IMR-90 (cell line): ENCODE measurements around the gene HELZ. TPM values are rescaled to one million over a fixed set of nuclear protein-coding genes. Genes with fewer than 3 reads are reported as not detected.

Experiments
- ATAC-seq: fragments of 200-7000 bp; cut with Tn5 transposase; 2 replicates; pipeline ENCODE4 v1.9.1; 2020; ENCODE audit warnings: low read depth, mild to moderate bottlenecking, moderate library complexity
- BruUV-seq: library from RNA; stranded (reverse); fragments of 400-500 nt; replicated peaks from 2 replicates; lab custom pipeline; 2021; lab: Mats Ljungman, UMichigan
- CTCF ChIA-PET: fragments of 300-600 bp; formaldehyde crosslinking; extraction: SDS; loops from one replicate; lab custom pipeline; 2021; ENCODE audit warnings: antibody characterized with exemption; lab: Yijun Ruan, JAX
- POLR2A ChIA-PET: fragments of 300-600 bp; sonication (Branson Sonifier 250); formaldehyde crosslinking; loops from one replicate; lab custom pipeline; 2022; ENCODE audit warnings: antibody characterized with exemption; ENCODE audit not compliant: unreplicated experiment; lab: Charles Lee
- DNase-seq: peaks from one replicate; pipeline ENCODE4 v3.0.0; 2013
- H2AFZ ChIP-seq: replicated peaks from 2 replicates; pipeline ENCODE3; 2013; ENCODE audit warnings: low read length, mild to moderate bottlenecking; ENCODE audit not compliant: poor library complexity
- H2AK5ac ChIP-seq: 2 replicates; pipeline ENCODE4 v1.6.1; 2013; ENCODE audit warnings: low read depth, low read length, inconsistent platforms
- H2AK9ac ChIP-seq: replicated peaks from 2 replicates; pipeline ENCODE3; 2013; ENCODE audit warnings: mild to moderate bottlenecking, low read depth, low read length, moderate library complexity; ENCODE audit not compliant: poor library complexity
- H2BK120ac ChIP-seq: 2 replicates; pipeline ENCODE4 v1.6.1; 2013; ENCODE audit warnings: low read depth, low read length, inconsistent platforms
- H2BK15ac ChIP-seq: 3 replicates; pipeline ENCODE4 v1.6.1; 2013; ENCODE audit warnings: low read depth, low read length, inconsistent platforms
- H2BK20ac ChIP-seq: 2 replicates; pipeline ENCODE4 v1.6.1; 2013; ENCODE audit warnings: low read depth, mild to moderate bottlenecking, inconsistent platforms, low read length, moderate library complexity
- H2BK5ac ChIP-seq: 2 replicates; pipeline ENCODE4 v1.6.1; 2013; ENCODE audit warnings: mild to moderate bottlenecking, low read depth, low read length, inconsistent platforms; ENCODE audit not compliant: poor library complexity, severe bottlenecking
- H3K14ac ChIP-seq: replicated peaks from 2 replicates; pipeline ENCODE4 v1.6.1; 2013; ENCODE audit warnings: low read depth, low read length, inconsistent platforms
- H3K18ac ChIP-seq: 2 replicates; pipeline ENCODE4 v1.6.1; 2013; ENCODE audit warnings: low read depth, low read length, control low read depth
- H3K23ac ChIP-seq: 2 replicates; pipeline ENCODE4 v1.6.1; 2013; ENCODE audit warnings: low read depth, low read length, inconsistent platforms
- H3K27ac ChIP-seq: 2 replicates; pipeline ENCODE4 v1.5.1; 2013; ENCODE audit warnings: mild to moderate bottlenecking, control low read depth, low read length; ENCODE audit not compliant: insufficient read depth
- H3K27me3 ChIP-seq: 2 replicates; pipeline ENCODE4 v1.6.1; 2013; ENCODE audit warnings: low read length; ENCODE audit not compliant: control insufficient read depth, insufficient read depth
- H3K36me3 ChIP-seq: 2 replicates; pipeline ENCODE4 v1.6.1; 2013; ENCODE audit warnings: low read length, mixed read lengths; ENCODE audit not compliant: control insufficient read depth, insufficient read depth
- H3K4ac ChIP-seq: 2 replicates; pipeline ENCODE4 v1.6.1; 2013; ENCODE audit warnings: low read depth, low read length, inconsistent platforms
- H3K4me1 ChIP-seq: 2 replicates; pipeline ENCODE4 v1.6.1; 2013; ENCODE audit warnings: low read length, mixed read lengths; ENCODE audit not compliant: control insufficient read depth, insufficient read depth
- H3K4me2 ChIP-seq: 2 replicates; pipeline ENCODE4 v1.6.1; 2013; ENCODE audit warnings: low read depth, mild to moderate bottlenecking, control low read depth, low read length, moderate library complexity
- H3K4me3 ChIP-seq: 2 replicates; pipeline ENCODE4 v1.5.1; 2013; ENCODE audit warnings: low read depth, mild to moderate bottlenecking, control low read depth, low read length, moderate library complexity; ENCODE audit not compliant: insufficient read depth
- H3K56ac ChIP-seq: 2 replicates; pipeline ENCODE4 v1.6.1; 2013; ENCODE audit warnings: low read length, inconsistent platforms; ENCODE audit not compliant: insufficient read depth; ENCODE audit errors: extremely low read depth
- H3K79me1 ChIP-seq, 2 experiments: 2 replicates each; pipeline ENCODE4 v1.6.1; 2013; ENCODE audit warnings: low read length in 2 of 2, inconsistent platforms in 1 of 2, low read depth in 1 of 2
- H3K9ac ChIP-seq: 2 replicates; pipeline ENCODE4 v1.6.1; 2013; ENCODE audit warnings: low read depth, low read length, control low read depth
- H3K9me1 ChIP-seq: 2 replicates; pipeline ENCODE4 v1.6.1; 2013; ENCODE audit warnings: low read length, inconsistent platforms; ENCODE audit not compliant: insufficient read depth
- H3K9me3 ChIP-seq: 2 replicates; pipeline ENCODE4 v1.6.1; 2013; ENCODE audit warnings: low read length; ENCODE audit not compliant: control insufficient read depth, insufficient read depth
- H4K20me1 ChIP-seq: 2 replicates; pipeline ENCODE4 v1.6.1; 2013; ENCODE audit warnings: low read length, inconsistent platforms; ENCODE audit not compliant: insufficient read depth
- H4K5ac ChIP-seq: 2 replicates; pipeline ENCODE4 v1.6.1; 2013; ENCODE audit warnings: mild to moderate bottlenecking, low read depth, low read length, control low read depth
- H4K8ac ChIP-seq, 2 experiments: 2 replicates each; pipeline ENCODE4 v1.6.1; 2013; ENCODE audit warnings: low read depth in 2 of 2, low read length in 2 of 2, control low read depth in 1 of 2, inconsistent platforms in 1 of 2
- H4K91ac ChIP-seq: 2 replicates; pipeline ENCODE4 v1.6.1; 2013; ENCODE audit warnings: low read depth, low read length, inconsistent platforms; ENCODE audit not compliant: insufficient read depth
- BHLHE40 ChIP-seq: fragments of 150-350 bp; IDR thresholded peaks from 2 replicates; pipeline ENCODE4 v1.6.1; 2016; ENCODE audit warnings: mild to moderate bottlenecking, low read depth, low read length
- CEBPB ChIP-seq: IDR thresholded peaks from 2 replicates; pipeline ENCODE4 v1.6.1; 2012; ENCODE audit warnings: low read depth, low read length, improper control_type of control experiment
- CHD1 ChIP-seq: IDR thresholded peaks from 2 replicates; pipeline ENCODE4 v1.6.1; 2012; ENCODE audit warnings: low read depth, low read length, improper control_type of control experiment
- CTCF ChIP-seq: conservative IDR thresholded peaks from 2 replicates; pipeline ENCODE4 v1.5.1; 2012; ENCODE audit warnings: mild to moderate bottlenecking, low read depth, low read length, improper control_type of control experiment
- ELK1 ChIP-seq: fragments of 150-350 bp; IDR thresholded peaks from 2 replicates; pipeline ENCODE4 v1.6.1; 2016; ENCODE audit warnings: low read depth, mild to moderate bottlenecking, low read length, moderate library complexity, borderline replicate concordance
- FOS ChIP-seq: fragments of 150-350 bp; IDR thresholded peaks from 2 replicates; pipeline ENCODE4 v1.6.1; 2016; ENCODE audit warnings: low read depth, low read length
- MAFK ChIP-seq: IDR thresholded peaks from 2 replicates; pipeline ENCODE4 v1.6.1; 2012; ENCODE audit warnings: low read depth, low read length, improper control_type of control experiment
- MAZ ChIP-seq: IDR thresholded peaks from 2 replicates; pipeline ENCODE4 v1.6.1; 2012; ENCODE audit warnings: low read depth, mild to moderate bottlenecking, low read length, improper control_type of control experiment, moderate library complexity, borderline replicate concordance
- MXI1 ChIP-seq: IDR thresholded peaks from 2 replicates; pipeline ENCODE4 v1.6.1; 2012; ENCODE audit warnings: low read depth, mild to moderate bottlenecking, low read length, moderate library complexity, borderline replicate concordance
- NFE2L2 ChIP-seq: fragments of 150-350 bp; IDR thresholded peaks from 2 replicates; pipeline ENCODE4 v1.6.1; 2016; ENCODE audit warnings: low read depth, mild to moderate bottlenecking, low read length
- POLR2A ChIP-seq: IDR thresholded peaks from 2 replicates; pipeline ENCODE4 v1.6.1; 2012; ENCODE audit warnings: mild to moderate bottlenecking, low read depth, low read length
- RAD21 ChIP-seq: IDR thresholded peaks from 2 replicates; pipeline ENCODE4 v1.6.1; 2012; ENCODE audit warnings: low read length, improper control_type of control experiment
- RCOR1 ChIP-seq: IDR thresholded peaks from 2 replicates; pipeline ENCODE4 v1.6.1; 2012; ENCODE audit warnings: mild to moderate bottlenecking, low read length, improper control_type of control experiment; ENCODE audit not compliant: insufficient replicate concordance
- RFX5 ChIP-seq: IDR thresholded peaks from 2 replicates; pipeline ENCODE4 v1.8.0; 2012; ENCODE audit warnings: low read depth, mild to moderate bottlenecking, low read length, moderate library complexity
- SMC3 ChIP-seq: fragments of 150-350 bp; IDR thresholded peaks from 2 replicates; pipeline ENCODE4 v1.6.1; 2016; ENCODE audit warnings: low read depth, mild to moderate bottlenecking, antibody characterized with exemption, low read length, moderate library complexity
- USF2 ChIP-seq: fragments of 150-350 bp; IDR thresholded peaks from 2 replicates; pipeline ENCODE4 v1.6.1; 2017; ENCODE audit warnings: mild to moderate bottlenecking, antibody characterized with exemption, low read length, low read depth
- WGBS, 2 experiments: methylation state at CpG; one replicate each; pipeline versions ENCODE4 v1.1.5 to v1.1.7; 2013; ENCODE audit warnings: missing lambda C conversion rate in 2 of 2; ENCODE audit not compliant: insufficient read length in 1 of 2; ENCODE audit errors: extremely low coverage in 2 of 2; 5-methylcytosine and 5-hydroxymethylcytosine counted together
- dilution Hi-C: fragments of 300-500 bp; cut with HindIII; formaldehyde crosslinking; loops from one replicate; pipeline ENCODE4 v1.14.3; 2018; ENCODE audit warnings: low sequenced_read_pairs; ENCODE audit not compliant: unreplicated experiment
- in situ Hi-C: fragments of 300-500 bp; cut with MboI; formaldehyde crosslinking; loops from 3 replicates; pipeline ENCODE4 v1.14.3; 2019; ENCODE audit warnings: low sequenced_read_pairs, inconsistent platforms, mixed read lengths
- intact Hi-C: fragments of 100-400 bp; cut with micrococcal nuclease; formaldehyde crosslinking; loops from 2 replicates; pipeline ENCODE4 v1.10.0; 2022
- polyA plus RNA-seq, 3 experiments: library from polyadenylated mRNA; depleted of rRNA; stranded (reverse); fragments of >200 nt; gene quantifications; 2 replicates each; pipeline ENCODE4 v1.2.3, GENCODE V29; 2012; ENCODE audit warnings: low replicate concordance in 1 of 3
- total RNA-seq: library from RNA; depleted of rRNA; stranded (reverse); fragments of >200 nt; gene quantifications from 2 replicates; pipeline ENCODE4 v1.2.3, GENCODE V29; 2012

HELZ gene
- total and polyA plus RNA-seq, 2 of the 4 experiments (the other 2 are of a cell fraction), result 8.0 to 60.6 TPM

GRCh38 chr17:67125417-67125816 is 119.6 kb downstream of the HELZ start:
- DNase-seq (no peak), ATAC-seq (no peak)
- no peak overlapping the region for H2BK20ac ChIP-seq
- dilution Hi-C loops, result no loop called here
- no peak overlapping the region for H2AK9ac ChIP-seq
- H3K14ac ChIP-seq, result no peak overlapping the region
- no peaks in the 10 kb centered on the region for H4K20me1 ChIP-seq
- no peak overlapping the region for H3K23ac ChIP-seq
- no peak overlapping the region for H3K27ac ChIP-seq
- H3K9me1 ChIP-seq, result peaks cover 3% of the 10 kb centered on the region; the same call in 1 of the 2 replicates
- H3K9me3 ChIP-seq, result no peaks in the 10 kb centered on the region
- H3K18ac ChIP-seq, result no peak overlapping the region
- H3K9ac ChIP-seq, result no peak overlapping the region
- TF ChIP-seq POLR2A (no peak), SMC3 (no peak), MAZ (no peak), CHD1 (no peak), RFX5 (no peak), CEBPB (no peak), CTCF (no peak), USF2 (no peak), MXI1 (no peak), MAFK (no peak), FOS (no peak), ELK1 (no peak), RCOR1 (no peak), NFE2L2 (no peak), BHLHE40 (no peak), RAD21 (no peak)
- CTCF ChIA-PET, result interaction anchor here (1.6 kb wide), 1 partner anchor 13 kb away, joined by 3 read pairs; no protein-coding TSS in a partner anchor
- no peak overlapping the region for H2BK15ac ChIP-seq
- H2AFZ ChIP-seq, result no peak overlapping the region
- intact Hi-C loops, result no loop called here
- H4K91ac ChIP-seq, result no peak overlapping the region
- H3K4me1 ChIP-seq, result no peaks in the 10 kb centered on the region
- H2BK120ac ChIP-seq, result no peak overlapping the region
- no peak overlapping the region for H4K5ac ChIP-seq
- no peaks in the 10 kb centered on the region for H3K27me3 ChIP-seq
- H3K4me2 ChIP-seq, result no peak overlapping the region
- no peak overlapping the region for H2BK5ac ChIP-seq
- peaks cover 8 to 13% of the 10 kb centered on the region in 2 experiments; a peak in 2 of 4 replicates for H3K79me1 ChIP-seq
- no peak overlapping the region for H4K8ac ChIP-seq
- BruUV-seq, result no TSS peak
- POLR2A ChIA-PET, result interaction anchor here (0.8 kb wide), 1 partner anchor 11 kb away, joined by 3 read pairs; no protein-coding TSS in a partner anchor
- H3K36me3 ChIP-seq, result peaks cover 17% of the 10 kb centered on the region
- no peak overlapping the region for H3K4me3 ChIP-seq
- H2AK5ac ChIP-seq, result no peak overlapping the region
- in situ Hi-C loops, result no loop called here
- H3K4ac ChIP-seq, result no peak overlapping the region
- no peak overlapping the region for H3K56ac ChIP-seq
- no CpG with 5 or more reads among the region's 1 CpG for WGBS, 2 experiments
